Measurements from ENCODE around the gene GPR25. TPM values are rescaled to one million over a fixed set of nuclear protein-coding genes. Genes with fewer than 3 reads are reported as not detected.

Gene GPR25
- total RNA-seq, 1 experiment from 2014 or later, result not detected

- BruUV-seq (replicated peaks), result no TSS peak
- Histone ChIP-seq H3K4me1 (ENCODE audit: insufficient read depth, low read length, poor library complexity, severe bottlenecking) (no peaks in the 10 kb centered on the region), H3K36me3 (ENCODE audit: insufficient read depth, low read length, poor library complexity, severe bottlenecking) (peaks cover 2% of the 10 kb centered on the region), H3K27ac (ENCODE audit: low read depth, low read length, poor library complexity, severe bottlenecking) (no peak overlapping the region), H3K9me3 (ENCODE audit: low read depth, low read length, poor library complexity, severe bottlenecking) (no peaks in the 10 kb centered on the region), H3K27me3 (replicated peaks; ENCODE audit: insufficient read depth, low read depth, low read length, poor library complexity) (no peaks in the 10 kb centered on the region), H3K4me3 (ENCODE audit: low read depth, low read length, poor library complexity, severe bottlenecking) (no peak overlapping the region)
- ChIA-PET POLR2A (ENCODE audit: low non-redundant PET) (no interaction called here), CTCF (interaction anchor here (0.7 kb wide), 1 partner anchor 1589 kb away, joined by 9 read pairs; no protein-coding TSS in a partner anchor)
- intact Hi-C loops (cut with micrococcal nuclease; ENCODE audit: unreplicated experiment), result no loop called here
- no peak for DNase-seq (ENCODE audit: low spot score)
- TF ChIP-seq CTCF (conservative IDR thresholded peaks at IDR 0.05; ENCODE audit: low read depth, low read length) (no peak), EZH2 (IDR thresholded peaks at IDR 0.05; ENCODE audit: borderline replicate concordance, low read depth, low read length, poor library complexity, severe bottlenecking) (no peak)
These were observed 10.7 kb upstream of the GPR25 start for GRCh38 chr1:200861937-200862647.

GRCh38 chr1:200862713-200863415 lies 9.9 kb upstream of the GPR25 start:
- no peak overlapping the region for H3K27ac ChIP-seq (ENCODE audit: low read depth, low read length, poor library complexity, severe bottlenecking)
- no peaks in the 10 kb centered on the region for H3K27me3 ChIP-seq (replicated peaks; ENCODE audit: insufficient read depth, low read depth, low read length, poor library complexity)
- ChIA-PET CTCF (no interaction called here), POLR2A (ENCODE audit: low non-redundant PET) (no interaction called here)
- intact Hi-C loops (cut with micrococcal nuclease; ENCODE audit: unreplicated experiment), result no loop called here
- no peaks in the 10 kb centered on the region for H3K9me3 ChIP-seq (ENCODE audit: low read depth, low read length, poor library complexity, severe bottlenecking)
- TF ChIP-seq EZH2 (IDR thresholded peaks at IDR 0.05; ENCODE audit: borderline replicate concordance, low read depth, low read length, poor library complexity, severe bottlenecking) (no peak), CTCF (conservative IDR thresholded peaks at IDR 0.05; ENCODE audit: low read depth, low read length) (no peak)
- no peaks in the 10 kb centered on the region for H3K4me1 ChIP-seq (ENCODE audit: insufficient read depth, low read length, poor library complexity, severe bottlenecking)
- no TSS peak for BruUV-seq (replicated peaks)
- DNase-seq (ENCODE audit: low spot score), result no peak
- H3K36me3 ChIP-seq (ENCODE audit: insufficient read depth, low read length, poor library complexity, severe bottlenecking), result no peaks in the 10 kb centered on the region
- no peak overlapping the region for H3K4me3 ChIP-seq (ENCODE audit: low read depth, low read length, poor library complexity, severe bottlenecking)

- DNase-seq (ENCODE audit: low spot score), result no peak
- Histone ChIP-seq H3K27me3 (replicated peaks; ENCODE audit: insufficient read depth, low read depth, low read length, poor library complexity) (no peaks in the 10 kb centered on the region), H3K36me3 (ENCODE audit: insufficient read depth, low read length, poor library complexity, severe bottlenecking) (no peaks in the 10 kb centered on the region), H3K4me1 (ENCODE audit: insufficient read depth, low read length, poor library complexity, severe bottlenecking) (no peaks in the 10 kb centered on the region), H3K4me3 (ENCODE audit: low read depth, low read length, poor library complexity, severe bottlenecking) (no peak overlapping the region), H3K9me3 (ENCODE audit: low read depth, low read length, poor library complexity, severe bottlenecking) (no peaks in the 10 kb centered on the region), H3K27ac (ENCODE audit: low read depth, low read length, poor library complexity, severe bottlenecking) (no peak overlapping the region)
- CTCF ChIA-PET, result no interaction called here
- intact Hi-C loops (cut with micrococcal nuclease; ENCODE audit: unreplicated experiment), result no loop called here
- no peak for TF ChIP-seq EZH2 (IDR thresholded peaks at IDR 0.05; ENCODE audit: borderline replicate concordance, low read depth, low read length, poor library complexity, severe bottlenecking)
- TF ChIP-seq CTCF (conservative IDR thresholded peaks at IDR 0.05; ENCODE audit: low read depth, low read length), result no peak
- POLR2A ChIA-PET (ENCODE audit: low non-redundant PET), result no interaction called here
- no TSS peak for BruUV-seq (replicated peaks)
These were observed 6.7 kb upstream of the GPR25 start for GRCh38 chr1:200866116-200866515.
